Peyer's patch (tissue), 4 donors: ENCODE results near the gene PRR19.

Source experiments
- CTCF ChIP-seq, 6 experiments: fragments of 450-650 bp in 4 of 6; fragments of 200-600 bp in 2 of 6; sonication (generic) in 1 of 6; IDR thresholded peaks; one replicate each; pipeline ENCODE4 v1.5.1; 2017 to 2019; ENCODE audit warnings: antibody characterized with exemption in 6 of 6, mild to moderate bottlenecking in 3 of 6, moderate library complexity in 1 of 6
- POLR2A ChIP-seq, 2 donors: fragments of 450-650 bp; IDR thresholded peaks; one replicate each; pipeline ENCODE4 v1.5.1; 2017; ENCODE audit warnings: antibody characterized with exemption in 2 of 2, mild to moderate bottlenecking in 2 of 2, moderate library complexity in 2 of 2

DNA sequence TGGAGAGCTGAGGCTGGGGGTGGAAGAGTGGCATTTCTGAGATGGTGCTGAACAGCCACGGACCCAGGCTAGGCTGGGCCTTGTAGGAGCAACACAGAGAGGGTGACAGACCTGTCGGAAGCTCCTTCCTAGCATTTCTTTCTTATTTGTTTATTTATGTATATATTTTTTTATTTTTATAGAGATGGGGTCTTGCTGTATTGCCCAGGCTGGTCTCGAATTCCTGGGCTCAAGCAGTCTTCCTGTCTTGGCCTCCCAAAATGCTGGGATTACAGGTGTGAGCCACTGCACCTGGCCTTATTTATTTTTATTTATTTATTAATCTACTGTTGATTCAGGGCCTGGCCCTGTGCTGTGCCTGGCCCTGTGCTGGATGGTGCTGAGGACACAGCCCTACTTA lies 26.4 kb upstream of the PRR19 start:
- TF ChIP-seq CTCF (IDR thresholded peaks at IDR 0.05) (no peak), POLR2A (IDR thresholded peaks at IDR 0.05) (no peak)
